Stomach (tissue), 9 donors: ENCODE data around the gene CMIP. TPM values are rescaled to one million over a fixed set of nuclear protein-coding genes. Genes with fewer than 3 reads are reported as not detected.

Experiments
- DNase-seq, 2 donors: peaks; one replicate each; pipeline versions ENCODE4 v3.0.0 to v3.0.0-alpha.2; 2013 to 2019
- H3K27ac ChIP-seq, 5 donors: fragments of 200-600 bp in 4 of 5; sonication (generic) in 4 of 5; one replicate each; pipeline ENCODE4 v1.5.1; 2013 to 2019; ENCODE audit warnings: mild to moderate bottlenecking in 1 of 5, moderate library complexity in 1 of 5
- H3K27me3 ChIP-seq, 3 donors: fragments of 200-600 bp; sonication (generic); one replicate each; pipeline ENCODE4 v1.5.1; 2017 to 2019; ENCODE audit warnings: mixed run types in 1 of 3
- H3K36me3 ChIP-seq, 4 donors: fragments of 200-600 bp; sonication (generic); 1 replicate in 3 of 4; 2 replicates in 1 of 4; pipeline ENCODE4 v1.5.1; 2016 to 2019
- H3K4me1 ChIP-seq, 4 donors: fragments of 200-600 bp; sonication (generic); one replicate each; pipeline ENCODE4 v1.5.1; 2016 to 2019
- H3K4me3 ChIP-seq, 4 donors: fragments of 200-600 bp; sonication (generic) in 3 of 4; one replicate each; pipeline ENCODE4 v1.5.1; 2016 to 2019; ENCODE audit warnings: mild to moderate bottlenecking in 1 of 4
- H3K9me3 ChIP-seq, 4 donors: fragments of 200-600 bp; sonication (generic); one replicate each; pipeline ENCODE4 v1.5.1; 2016 to 2019
- CTCF ChIP-seq, 7 experiments: fragments of 450-650 bp in 4 of 7; fragments of 200-600 bp in 3 of 7; sonication (generic) in 3 of 7; IDR thresholded peaks; one replicate each; pipeline ENCODE4 v1.5.1; 2016 to 2019; ENCODE audit warnings: antibody characterized with exemption in 7 of 7, control low read depth in 2 of 7, mild to moderate bottlenecking in 1 of 7
- EP300 ChIP-seq: sonication (generic); formaldehyde crosslinking; IDR thresholded peaks from one replicate; pipeline ENCODE4 v1.6.1; 2017; ENCODE audit warnings: antibody characterized with exemption
- POLR2A ChIP-seq, 4 donors: fragments of 450-650 bp; IDR thresholded peaks; one replicate each; pipeline ENCODE4 v1.6.1; 2016; ENCODE audit warnings: antibody characterized with exemption in 4 of 4, control low read depth in 2 of 4, mild to moderate bottlenecking in 1 of 4, moderate library complexity in 1 of 4
- POLR2AphosphoS5 ChIP-seq, 3 donors: sonication (generic); formaldehyde crosslinking; IDR thresholded peaks; one replicate each; pipeline ENCODE4 v1.6.1; 2016; ENCODE audit warnings: antibody characterized with exemption in 3 of 3
- whole genome bisulfite sequencing, 5 donors: extraction: QIAGEN DNeasy Blood & Tissue Kit in 3 of 5; methylation state at CpG; one replicate each; pipeline versions ENCODE4 v1.1.5 to v1.1.7; 2013 to 2018; 5-methylcytosine and 5-hydroxymethylcytosine counted together
- intact Hi-C: fragments of 100-400 bp; cut with DNase I; formaldehyde crosslinking; loops from one replicate; pipeline ENCODE4 v1.15.1; 2023; ENCODE audit warnings: low total_unique reads
- polyA plus RNA-seq, 3 donors: library from polyadenylated mRNA; stranded (reverse); fragments of 200-250 nt; gene quantifications; one replicate each; pipeline ENCODE4 v1.2.3, GENCODE V29; 2013
- total RNA-seq, 5 donors: library from RNA; depleted of rRNA; stranded (reverse); fragments of >200 nt; gene quantifications; one replicate each; pipeline versions ENCODE4 v1.1.0 to v1.2.3, GENCODE V29; 2014 to 2016
- donor health status: healthy with polysubstance abuse.
- donor health status: Bipolar disorder and iron deficiency.
- donor health status: healthy.

CMIP gene
- total and polyA plus RNA-seq, 8 donors, result 11.1 to 71.0 (median 31.2) TPM

GRCh38 chr16:81549547-81550431 lies 105.2 kb downstream of the CMIP start:
- no peaks in the 10 kb centered on the region for H3K36me3 ChIP-seq
- WGBS, 5 donors, result 88 to 95% (median 92%) methylated on average over 19 of the region's 19 CpGs
- TF ChIP-seq POLR2A (IDR thresholded peaks at IDR 0.05), result no peak
- TF ChIP-seq POLR2AphosphoS5 (IDR thresholded peaks at IDR 0.05), result no peak
- no peak for TF ChIP-seq CTCF (IDR thresholded peaks at IDR 0.05)
- intact Hi-C loops, result no loop called here
- H3K4me1 ChIP-seq, result peaks cover 44 to 91% (median 67%) of the 10 kb centered on the region in 4 donors
- H3K4me3 ChIP-seq, result no peak overlapping the region
- H3K9me3 ChIP-seq, result no peaks in the 10 kb centered on the region
- no peak for DNase-seq
- no peaks in the 10 kb centered on the region for H3K27me3 ChIP-seq
- peak overlapping the region in 2 of 5 donors; percentile 8 to 23 for H3K27ac ChIP-seq

GRCh38 chr16:81550432-81550808 lies 105.8 kb downstream of the CMIP start:
- no peak for TF ChIP-seq POLR2A (IDR thresholded peaks at IDR 0.05)
- no peak for TF ChIP-seq POLR2AphosphoS5 (IDR thresholded peaks at IDR 0.05)
- no peak for TF ChIP-seq EP300
- TF ChIP-seq CTCF (IDR thresholded peaks at IDR 0.05), result no peak
- intact Hi-C loops, result no loop called here
- H3K4me1 ChIP-seq, result peaks cover 48 to 91% (median 70%) of the 10 kb centered on the region in 4 donors
- DNase-seq, result no peak
- no peak overlapping the region for H3K4me3 ChIP-seq
- H3K36me3 ChIP-seq, result no peaks in the 10 kb centered on the region
- no peaks in the 10 kb centered on the region for H3K27me3 ChIP-seq
- WGBS, 5 donors, result 70 to 91% (median 81%) methylated on average over 2 of the region's 2 CpGs
- H3K9me3 ChIP-seq, result no peaks in the 10 kb centered on the region
- H3K27ac ChIP-seq, result peak overlapping the region in 1 of 5 donors; percentile 8

GRCh38 chr16:81551151-81551808 lies 106.7 kb downstream of the CMIP start:
- 69 to 81% (median 78%) methylated on average over 6 of the region's 6 CpGs for WGBS, 5 donors
- Histone ChIP-seq H3K27ac (peak overlapping the region in 4 of 5 donors; percentile 68 to 86 (median 72)), H3K9me3 (no peaks in the 10 kb centered on the region), H3K27me3 (no peaks in the 10 kb centered on the region), H3K4me1 (peaks cover 49 to 97% (median 75%) of the 10 kb centered on the region in 4 donors), H3K4me3 (no peak overlapping the region), H3K36me3 (no peaks in the 10 kb centered on the region)
- no peak for TF ChIP-seq POLR2AphosphoS5 (IDR thresholded peaks at IDR 0.05)
- TF ChIP-seq POLR2A (IDR thresholded peaks at IDR 0.05), result no peak
- no peak for TF ChIP-seq EP300
- no peak for TF ChIP-seq CTCF (IDR thresholded peaks at IDR 0.05)
- intact Hi-C loops, result no loop called here
- DNase-seq, result peak in 1 of 2 donors; percentile 29

DNA sequence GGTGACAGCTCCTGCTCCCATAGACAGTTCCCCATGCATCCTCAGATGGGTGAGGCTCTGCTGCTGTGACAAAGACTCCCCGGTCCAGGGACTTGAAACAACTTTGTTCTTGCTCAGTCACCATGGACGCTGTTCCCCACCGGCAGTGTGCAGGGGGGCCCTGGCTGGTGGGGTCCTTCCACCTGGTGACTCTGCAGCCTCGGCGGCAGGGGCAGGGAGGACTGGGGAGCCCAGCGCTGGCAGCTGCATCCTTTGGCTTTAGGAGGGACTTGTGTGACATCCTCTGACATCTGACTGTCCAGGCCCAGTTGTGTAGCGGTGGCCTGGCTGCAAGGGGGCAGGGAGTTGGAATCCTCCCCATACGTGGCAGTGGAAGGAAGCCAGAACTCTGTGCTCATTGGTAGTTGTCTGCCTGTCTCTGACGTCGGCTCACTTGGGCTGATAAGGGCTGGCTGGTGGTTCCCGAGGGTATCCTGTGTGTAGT lies 107.3 kb downstream of the CMIP start:
- H3K4me1 ChIP-seq, result peaks cover 55 to 98% (median 75%) of the 10 kb centered on the region in 4 donors
- no peaks in the 10 kb centered on the region for H3K9me3 ChIP-seq
- peak overlapping the region in 4 of 5 donors; percentile 68 to 86 (median 72) for H3K27ac ChIP-seq
- H3K27me3 ChIP-seq, result no peaks in the 10 kb centered on the region
- TF ChIP-seq POLR2AphosphoS5 (IDR thresholded peaks at IDR 0.05) (no peak), POLR2A (IDR thresholded peaks at IDR 0.05) (no peak), EP300 (no peak), CTCF (IDR thresholded peaks at IDR 0.05) (no peak)
- H3K36me3 ChIP-seq, result no peaks in the 10 kb centered on the region
- 45 to 76% (median 67%) methylated on average over 6 to 11 of the region's 11 CpGs for WGBS, 5 donors
- peak in 1 of 2 donors; percentile 53 for DNase-seq
- H3K4me3 ChIP-seq, result no peak overlapping the region
- intact Hi-C loops, result no loop called here
